ENCODE data around the gene UBE2G2.

UBE2G2 gene

GRCh38 chr21:44757731-44758130, 43.9 kb downstream of the UBE2G2 start:
- H3K27me3 Mint-ChIP-seq (ENCODE audit: low read depth) = peaks cover 12% of the 10 kb centered on the region
- peaks cover 14% of the 10 kb centered on the region for H3K9me3 Mint-ChIP-seq
- H3K4me1 Mint-ChIP-seq = peaks cover 24% of the 10 kb centered on the region
- peaks cover 4% of the 10 kb centered on the region for H3K36me3 Mint-ChIP-seq (ENCODE audit: low read depth)
- H3K4me3 Mint-ChIP-seq = no peak overlapping the region
- TF ChIP-seq, protein P1, sequence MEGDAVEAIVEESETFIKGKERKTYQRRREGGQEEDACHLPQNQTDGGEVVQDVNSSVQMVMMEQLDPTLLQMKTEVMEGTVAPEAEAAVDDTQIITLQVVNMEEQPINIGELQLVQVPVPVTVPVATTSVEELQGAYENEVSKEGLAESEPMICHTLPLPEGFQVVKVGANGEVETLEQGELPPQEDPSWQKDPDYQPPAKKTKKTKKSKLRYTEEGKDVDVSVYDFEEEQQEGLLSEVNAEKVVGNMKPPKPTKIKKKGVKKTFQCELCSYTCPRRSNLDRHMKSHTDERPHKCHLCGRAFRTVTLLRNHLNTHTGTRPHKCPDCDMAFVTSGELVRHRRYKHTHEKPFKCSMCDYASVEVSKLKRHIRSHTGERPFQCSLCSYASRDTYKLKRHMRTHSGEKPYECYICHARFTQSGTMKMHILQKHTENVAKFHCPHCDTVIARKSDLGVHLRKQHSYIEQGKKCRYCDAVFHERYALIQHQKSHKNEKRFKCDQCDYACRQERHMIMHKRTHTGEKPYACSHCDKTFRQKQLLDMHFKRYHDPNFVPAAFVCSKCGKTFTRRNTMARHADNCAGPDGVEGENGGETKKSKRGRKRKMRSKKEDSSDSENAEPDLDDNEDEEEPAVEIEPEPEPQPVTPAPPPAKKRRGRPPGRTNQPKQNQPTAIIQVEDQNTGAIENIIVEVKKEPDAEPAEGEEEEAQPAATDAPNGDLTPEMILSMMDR (IDR thresholded peaks at IDR 0.05; ENCODE audit: unreplicated experiment in 3 of 3) = no peak
- no peak overlapping the region for H3K27ac Mint-ChIP-seq

DNA sequence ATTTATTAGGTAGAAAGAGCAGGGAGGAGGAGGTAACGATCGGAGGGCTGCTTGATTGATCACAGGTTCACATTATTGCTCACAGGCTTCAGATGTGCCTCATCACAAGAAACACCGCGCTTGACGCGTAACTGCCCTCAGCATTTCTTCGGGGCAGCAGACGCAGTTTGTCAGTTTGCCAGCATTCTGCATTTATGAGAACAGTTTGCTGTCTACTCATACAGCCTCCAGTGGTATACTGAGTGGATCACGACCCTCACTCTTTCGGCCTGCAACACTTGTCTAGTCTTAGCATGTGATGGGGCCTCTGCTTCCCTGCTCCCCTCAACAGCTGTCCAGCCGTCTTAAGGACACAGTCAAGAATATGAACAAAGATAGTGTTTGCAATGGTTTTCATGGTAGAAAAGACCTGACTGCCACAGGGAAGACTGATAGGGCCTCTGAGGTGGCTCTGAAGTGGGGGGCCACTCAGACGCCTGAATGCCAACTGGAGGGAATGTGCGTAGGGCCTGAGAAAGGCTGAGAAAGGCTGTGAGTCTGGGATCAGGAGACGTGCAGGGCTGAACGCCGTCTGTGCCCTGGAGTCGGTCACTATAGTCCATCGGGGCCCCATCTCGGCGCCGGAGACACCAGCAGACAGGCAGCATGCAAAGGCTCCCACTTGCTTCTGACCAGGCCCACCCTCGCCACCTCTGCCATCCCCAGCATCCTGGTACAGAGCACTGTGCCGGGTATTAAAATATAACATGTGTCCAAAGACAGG, 45.0 kb downstream of the UBE2G2 start:
- no peak overlapping the region for H3K4me3 Mint-ChIP-seq
- peaks cover 4% of the 10 kb centered on the region for H3K36me3 Mint-ChIP-seq (ENCODE audit: low read depth)
- peaks cover 28% of the 10 kb centered on the region for H3K4me1 Mint-ChIP-seq
- TF ChIP-seq, protein P1 (IDR thresholded peaks at IDR 0.05; ENCODE audit: unreplicated experiment in 3 of 3) = no peak
- no peak overlapping the region for H3K27ac Mint-ChIP-seq
- H3K27me3 Mint-ChIP-seq (ENCODE audit: low read depth) = peaks cover 16% of the 10 kb centered on the region
- peaks cover 15% of the 10 kb centered on the region for H3K9me3 Mint-ChIP-seq

DNA sequence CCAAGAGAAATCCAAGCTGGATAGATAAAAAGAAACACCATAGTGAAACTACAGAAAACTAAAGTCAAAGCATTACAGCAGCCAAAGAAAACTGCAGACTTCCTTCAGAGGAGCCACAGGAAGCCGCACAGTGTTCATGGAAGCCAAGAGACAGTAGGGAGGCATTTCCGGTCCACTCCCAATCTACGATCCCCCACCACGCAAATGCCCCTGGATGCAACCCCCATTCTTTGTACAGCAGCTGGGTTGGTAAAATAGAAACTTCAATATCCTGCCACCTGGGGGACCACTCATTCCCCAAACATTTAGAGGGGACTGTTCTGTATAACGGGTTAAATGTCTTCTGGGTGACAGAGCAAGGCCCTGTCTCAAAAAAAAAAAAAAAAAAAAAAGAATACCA, 46.4 kb downstream of the UBE2G2 start:
- H3K4me1 Mint-ChIP-seq = peaks cover 20% of the 10 kb centered on the region
- H3K4me3 Mint-ChIP-seq = no peak overlapping the region
- TF ChIP-seq, protein P1 (IDR thresholded peaks at IDR 0.05; ENCODE audit: unreplicated experiment in 3 of 3) = no peak
- H3K36me3 Mint-ChIP-seq (ENCODE audit: low read depth) = peaks cover 4% of the 10 kb centered on the region
- H3K27ac Mint-ChIP-seq = peak overlapping the region in 2 of 3 experiments; percentile 41 to 61
- peaks cover 17% of the 10 kb centered on the region for H3K27me3 Mint-ChIP-seq (ENCODE audit: low read depth)
- H3K9me3 Mint-ChIP-seq = peaks cover 15% of the 10 kb centered on the region

GRCh38 chr21:44753357-44753756, 48.3 kb downstream of the UBE2G2 start:
- H3K27me3 Mint-ChIP-seq (ENCODE audit: low read depth) = peaks cover 17% of the 10 kb centered on the region

DNA sequence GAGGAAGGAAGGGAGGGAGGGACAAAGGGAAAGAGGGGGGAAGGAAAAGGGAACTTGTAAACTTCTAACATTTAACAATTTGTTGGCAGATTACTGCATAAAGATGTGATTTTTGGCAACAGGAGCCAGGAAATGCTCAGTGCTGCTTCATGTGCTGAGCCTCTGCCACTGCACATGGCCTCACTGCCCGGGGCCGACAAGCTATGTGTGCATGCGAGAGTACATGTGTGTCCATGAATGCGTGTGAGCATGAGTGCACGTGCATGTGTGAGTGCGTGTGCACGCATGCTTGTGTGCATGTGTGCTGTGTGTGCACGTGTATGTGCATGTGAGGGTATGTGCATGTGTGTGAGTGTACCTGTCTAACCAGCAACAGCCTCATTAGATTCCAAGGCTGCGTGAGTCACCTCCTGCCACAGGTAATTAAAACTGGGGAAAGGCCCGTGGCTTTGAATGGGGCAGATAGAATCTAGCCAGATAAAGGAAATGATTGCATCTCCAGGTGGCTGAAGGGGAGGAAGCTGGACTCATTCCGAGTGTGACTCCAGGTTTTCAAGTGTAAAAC, 48.9 kb downstream of the UBE2G2 start:
- H3K4me1 Mint-ChIP-seq = peaks cover 24% of the 10 kb centered on the region
- H3K9me3 Mint-ChIP-seq = peaks cover 15% of the 10 kb centered on the region
- H3K27ac Mint-ChIP-seq = peak overlapping the region; percentile 44 to 74 (median 69)
- H3K27me3 Mint-ChIP-seq (ENCODE audit: low read depth) = peaks cover 17% of the 10 kb centered on the region
- TF ChIP-seq, protein P1 (IDR thresholded peaks at IDR 0.05; ENCODE audit: unreplicated experiment in 3 of 3) = peak; percentile 15 to 35 (median 22)
- H3K4me3 Mint-ChIP-seq = no peak overlapping the region
- H3K36me3 Mint-ChIP-seq (ENCODE audit: low read depth) = peaks cover 4% of the 10 kb centered on the region

More at GRCh38 chr21:44753357-44753756, 48.3 kb downstream of the UBE2G2 start:
- no peak overlapping the region for H3K27ac Mint-ChIP-seq
- peaks cover 24% of the 10 kb centered on the region for H3K4me1 Mint-ChIP-seq
- H3K4me3 Mint-ChIP-seq = no peak overlapping the region
- peaks cover 4% of the 10 kb centered on the region for H3K36me3 Mint-ChIP-seq (ENCODE audit: low read depth)
- TF ChIP-seq, protein P1 (IDR thresholded peaks at IDR 0.05; ENCODE audit: unreplicated experiment in 3 of 3) = no peak
- peaks cover 15% of the 10 kb centered on the region for H3K9me3 Mint-ChIP-seq

Data from nephron (organoid).